Breast epithelium (tissue), 4 donors: ENCODE measurements around the gene MFRP. TPM values are rescaled to one million over a fixed set of nuclear protein-coding genes. Genes with fewer than 3 reads are reported as not detected.

ENCODE experiments used
- DNase-seq, 2 donors: peaks; one replicate each; pipeline ENCODE4 v3.0.0-alpha.2; 2019; ENCODE audit warnings: low spot score in 2 of 2
- H3K27ac ChIP-seq, 2 donors: fragments of 200-600 bp; sonication (generic) in 1 of 2; one replicate each; pipeline ENCODE4 v1.5.1; 2016 to 2019; ENCODE audit warnings: mild to moderate bottlenecking in 1 of 2
- H3K27me3 ChIP-seq, 2 donors: fragments of 200-600 bp; sonication (generic) in 1 of 2; one replicate each; pipeline versions ENCODE4 v1.5.1 to v1.6.0; 2017 to 2019; ENCODE audit warnings: control low read depth in 1 of 2, mild to moderate bottlenecking in 1 of 2
- H3K36me3 ChIP-seq: fragments of 200-600 bp; one replicate; pipeline ENCODE4 v1.5.1; 2019
- H3K4me1 ChIP-seq, 2 donors: fragments of 200-600 bp; sonication (generic); one replicate each; pipeline ENCODE4 v1.5.1; 2016 to 2019; ENCODE audit warnings: control low read depth in 1 of 2
- H3K4me3 ChIP-seq, 3 donors: fragments of 200-600 bp; sonication (generic); 1 replicate in 2 of 3; 2 replicates in 1 of 3; pipeline ENCODE4 v1.5.1; 2016 to 2019; ENCODE audit warnings: mild to moderate bottlenecking in 3 of 3, moderate library complexity in 2 of 3
- H3K9me3 ChIP-seq, 2 donors: fragments of 200-600 bp; sonication (generic) in 1 of 2; one replicate each; pipeline ENCODE4 v1.5.1; 2016 to 2019; ENCODE audit warnings: control low read depth in 1 of 2
- CTCF ChIP-seq, 3 donors: fragments of 450-650 bp; IDR thresholded peaks; one replicate each; pipeline ENCODE4 v1.5.1; 2016 to 2017; ENCODE audit warnings: antibody characterized with exemption in 3 of 3, mild to moderate bottlenecking in 3 of 3, moderate library complexity in 3 of 3
- POLR2A ChIP-seq: fragments of 450-650 bp; IDR thresholded peaks from one replicate; pipeline ENCODE4 v1.6.1; 2016; ENCODE audit warnings: antibody characterized with exemption, mild to moderate bottlenecking, moderate library complexity
- POLR2AphosphoS5 ChIP-seq, 3 donors: sonication (generic); formaldehyde crosslinking; IDR thresholded peaks; one replicate each; pipeline ENCODE4 v1.6.1; 2017; ENCODE audit warnings: antibody characterized with exemption in 3 of 3
- intact Hi-C: fragments of 100-400 bp; cut with DNase I; formaldehyde crosslinking; loops from one replicate; pipeline ENCODE4 v1.15.1; 2023; ENCODE audit warnings: low total_unique reads
- total RNA-seq, 3 donors: library from RNA; depleted of rRNA; stranded (reverse); fragments of >200 nt; gene quantifications; one replicate each; pipeline ENCODE4 v1.1.0, GENCODE V29; 2016

MFRP gene
- total RNA-seq, 3 donors from 2014 or later, result 0.16 TPM; not detected in 2

GRCh38 chr11:119374632-119375336 lies 28.3 kb upstream of the MFRP start:
- Histone ChIP-seq H3K9me3 (no peaks in the 10 kb centered on the region), H3K36me3 (no peaks in the 10 kb centered on the region), H3K4me3 (no peak overlapping the region), H3K27me3 (no peaks in the 10 kb centered on the region), H3K27ac (peak overlapping the region; percentile 93 to 95), H3K4me1 (peaks cover 21 to 37% of the 10 kb centered on the region in 2 donors)
- intact Hi-C loops, result no loop called here
- TF ChIP-seq CTCF (IDR thresholded peaks at IDR 0.05), result no peak
- no peak for TF ChIP-seq POLR2A
- TF ChIP-seq POLR2AphosphoS5 (IDR thresholded peaks at IDR 0.05), result no peak
- peak; percentile 51 to 63 for DNase-seq

GRCh38 chr11:119373921-119374631 lies 27.6 kb upstream of the MFRP start:
- H3K27ac ChIP-seq, result peak overlapping the region; percentile 93 to 95
- H3K36me3 ChIP-seq, result no peaks in the 10 kb centered on the region
- H3K9me3 ChIP-seq, result no peaks in the 10 kb centered on the region
- TF ChIP-seq POLR2A, result no peak
- no peak for TF ChIP-seq POLR2AphosphoS5 (IDR thresholded peaks at IDR 0.05)
- TF ChIP-seq CTCF (IDR thresholded peaks at IDR 0.05), result peak; percentile 68 to 80 (median 79)
- peaks cover 24 to 37% of the 10 kb centered on the region in 2 donors for H3K4me1 ChIP-seq
- intact Hi-C loops, result no loop called here
- no peaks in the 10 kb centered on the region for H3K27me3 ChIP-seq
- peak in 1 of 2 donors; percentile 73 for DNase-seq
- no peak overlapping the region for H3K4me3 ChIP-seq

GRCh38 chr11:119373059-119373920 lies 26.8 kb upstream of the MFRP start:
- no peak for TF ChIP-seq CTCF (IDR thresholded peaks at IDR 0.05)
- TF ChIP-seq POLR2A, result no peak
- TF ChIP-seq POLR2AphosphoS5 (IDR thresholded peaks at IDR 0.05), result no peak
- no peaks in the 10 kb centered on the region for H3K9me3 ChIP-seq
- intact Hi-C loops, result no loop called here
- H3K27me3 ChIP-seq, result no peaks in the 10 kb centered on the region
- DNase-seq, result peak in 1 of 2 donors; percentile 50
- H3K27ac ChIP-seq, result peak overlapping the region in 1 of 2 donors; percentile 93
- no peaks in the 10 kb centered on the region for H3K36me3 ChIP-seq
- H3K4me3 ChIP-seq, result no peak overlapping the region
- H3K4me1 ChIP-seq, result peaks cover 24 to 37% of the 10 kb centered on the region in 2 donors

- H3K27me3 ChIP-seq, result no peaks in the 10 kb centered on the region
Observed at GRCh38 chr11:119372260-119373058, 26.0 kb upstream of the MFRP start.

More at GRCh38 chr11:119372260-119373058, 26.0 kb upstream of the MFRP start:
- peaks cover 24 to 31% of the 10 kb centered on the region in 2 donors for H3K4me1 ChIP-seq
- TF ChIP-seq CTCF (IDR thresholded peaks at IDR 0.05) (no peak), POLR2A (no peak), POLR2AphosphoS5 (IDR thresholded peaks at IDR 0.05) (no peak)
- H3K4me3 ChIP-seq, result no peak overlapping the region
- no peaks in the 10 kb centered on the region for H3K9me3 ChIP-seq
- no peaks in the 10 kb centered on the region for H3K36me3 ChIP-seq
- intact Hi-C loops, result no loop called here
- peak in 1 of 2 donors; percentile 46 for DNase-seq
- H3K27ac ChIP-seq, result no peak overlapping the region
